Colonic mucosa (tissue), 4 donors: ENCODE results near the gene ZNF579. TPM values are rescaled to one million over a fixed set of nuclear protein-coding genes. Genes with fewer than 3 reads are reported as not detected.
"Not testable (repeated sequence)": the region's sequence is repeated elsewhere in the genome, so short reads cannot be mapped to it uniquely, and the experiment has no call there.

Experiments
- DNase-seq: peaks from one replicate; pipeline ENCODE4 v3.0.0-alpha.2; 2020
- H3K27ac ChIP-seq: fragments of 200-600 bp; one replicate; pipeline ENCODE4 v1.8.0; 2021
- H3K27me3 ChIP-seq: fragments of 200-600 bp; one replicate; pipeline ENCODE4 v1.8.0; 2021
- H3K36me3 ChIP-seq: fragments of 200-600 bp; one replicate; pipeline ENCODE4 v1.8.0; 2021
- H3K4me1 ChIP-seq: fragments of 200-600 bp; one replicate; pipeline ENCODE4 v1.8.0; 2021; ENCODE audit warnings: mild to moderate bottlenecking
- H3K4me3 ChIP-seq: fragments of 200-600 bp; one replicate; pipeline ENCODE4 v1.8.0; 2021
- H3K9ac ChIP-seq, 2 donors: one replicate each; pipeline ENCODE4 v1.7.0; 2013; ENCODE audit warnings: control low read depth in 2 of 2, low read depth in 2 of 2, low read length in 2 of 2
- H3K9me3 ChIP-seq: fragments of 200-600 bp; one replicate; pipeline ENCODE4 v1.8.0; 2021
- CTCF ChIP-seq: fragments of 200-600 bp; IDR thresholded peaks from one replicate; pipeline ENCODE4 v1.8.0; 2022; ENCODE audit warnings: antibody characterized with exemption, mild to moderate bottlenecking
- intact Hi-C: fragments of 100-400 bp; cut with DNase I; formaldehyde crosslinking; loops from one replicate; pipeline ENCODE4 v1.14.1; 2022
- total RNA-seq, 2 donors: library from RNA; stranded (reverse); fragmentation: NEBNext Ultra II Directional in 1 of 2; extraction: Animal tissue kit (Norgen Biotek cat#: 25700) in 1 of 2; gene quantifications; one replicate each; pipeline ENCODE4 v1.2.1, GENCODE V29; 2021
- donor health status: healthy.
- donor health status: DM: no; HTN: no; CAD: no.
- donor health status: DM: no; HTN: no; CAD: no.

The ZNF579 gene
- total RNA-seq, 2 donors from 2014 or later: 8.0 to 8.7 TPM

GRCh38 chr19:55535173-55535964 lies 45.3 kb downstream of the ZNF579 start:
- H3K36me3 ChIP-seq: no peaks in the 10 kb centered on the region
- H3K9me3 ChIP-seq: no peaks in the 10 kb centered on the region
- intact Hi-C loops: no loop called here
- H3K27me3 ChIP-seq: no peaks in the 10 kb centered on the region
- DNase-seq: no peak
- TF ChIP-seq CTCF: no peak
- no peak overlapping the region for H3K27ac ChIP-seq
- no peak overlapping the region for H3K4me3 ChIP-seq
- H3K9ac ChIP-seq: no peak overlapping the region
- H3K4me1 ChIP-seq: no peaks in the 10 kb centered on the region

GRCh38 chr19:55534280-55534679 lies 46.4 kb downstream of the ZNF579 start:
- H3K27ac ChIP-seq, DNase-seq, H3K4me3 ChIP-seq, H3K9me3 ChIP-seq, H3K27me3 ChIP-seq, H3K4me1 ChIP-seq, H3K36me3 ChIP-seq, H3K9ac ChIP-seq, intact Hi-C loops: not testable (repeated sequence)

GRCh38 chr19:55530996-55531395 lies 49.7 kb downstream of the ZNF579 start:
- intact Hi-C loops: no loop called here
- H3K27ac ChIP-seq: no peak overlapping the region
- TF ChIP-seq CTCF: no peak

GRCh38 chr19:55529636-55530234 lies 50.9 kb downstream of the ZNF579 start:
- Histone ChIP-seq H3K27ac (no peak overlapping the region), H3K36me3 (no peaks in the 10 kb centered on the region), H3K9me3 (no peaks in the 10 kb centered on the region), H3K9ac (no peak overlapping the region), H3K4me1 (peaks cover 4% of the 10 kb centered on the region), H3K27me3 (no peaks in the 10 kb centered on the region), H3K4me3 (no peak overlapping the region)
- intact Hi-C loops: no loop called here
- no peak for TF ChIP-seq CTCF
- no peak for DNase-seq

More at GRCh38 chr19:55530996-55531395, 49.7 kb downstream of the ZNF579 start:
- H3K4me1 ChIP-seq: peaks cover 4% of the 10 kb centered on the region
- H3K9ac ChIP-seq: no peak overlapping the region
- no peaks in the 10 kb centered on the region for H3K27me3 ChIP-seq
- no peaks in the 10 kb centered on the region for H3K9me3 ChIP-seq
- DNase-seq: no peak
- H3K36me3 ChIP-seq: no peaks in the 10 kb centered on the region
- H3K4me3 ChIP-seq: no peak overlapping the region

- TF ChIP-seq CTCF: no peak
- DNase-seq: no peak
- Histone ChIP-seq H3K9ac (no peak overlapping the region), H3K4me1 (peaks cover 4% of the 10 kb centered on the region), H3K27me3 (no peaks in the 10 kb centered on the region), H3K9me3 (no peaks in the 10 kb centered on the region), H3K4me3 (no peak overlapping the region), H3K27ac (no peak overlapping the region), H3K36me3 (no peaks in the 10 kb centered on the region)
- intact Hi-C loops: no loop called here
Observed at GRCh38 chr19:55528030-55528803, 52.4 kb downstream of the ZNF579 start.
